ENCODE data around the gene UPF1. TPM values are rescaled to one million over a fixed set of nuclear protein-coding genes. Genes with fewer than 3 reads are reported as not detected.

UPF1 gene
- total and polyA plus RNA-seq, 12 donors: 27.6 to 141 (median 72.3) TPM

- TF ChIP-seq CTCF (IDR thresholded peaks at IDR 0.05): no peak
- no peak for TF ChIP-seq POLR2A (IDR thresholded peaks at IDR 0.05)
- H3K4me1 ChIP-seq (replicated peaks in 1 of 2): no peaks in the 10 kb centered on the region
- H3K27ac ChIP-seq: no peak overlapping the region
- intact Hi-C loops (cut with DNase I): no loop called here
- WGBS, 4 donors: 72 to 90% (median 75%) methylated on average over 4 to 10 of the region's 10 CpGs; no CpG with 5 or more reads in 1 of the 4 donors
- no peak overlapping the region for H3K4me3 ChIP-seq
- DNase-seq: no peak
- no peaks in the 10 kb centered on the region for H3K9me3 ChIP-seq (replicated peaks in 1 of 3)
- peaks cover 17% of the 10 kb centered on the region for H3K27me3 ChIP-seq
- no peaks in the 10 kb centered on the region for H3K36me3 ChIP-seq (replicated peaks in 1 of 2)
Observed at GRCh38 chr19:18800636-18801035, 31.1 kb upstream of the UPF1 start.

GRCh38 chr19:18802354-18802753 lies 29.4 kb upstream of the UPF1 start:
- intact Hi-C loops (cut with DNase I): no loop called here
- Histone ChIP-seq H3K4me1 (replicated peaks in 1 of 2) (no peaks in the 10 kb centered on the region), H3K27me3 (peaks cover 6% of the 10 kb centered on the region), H3K9me3 (replicated peaks in 1 of 3) (no peaks in the 10 kb centered on the region), H3K27ac (no peak overlapping the region), H3K4me3 (no peak overlapping the region), H3K36me3 (replicated peaks in 1 of 2) (no peaks in the 10 kb centered on the region)
- no peak for DNase-seq
- TF ChIP-seq POLR2A (IDR thresholded peaks at IDR 0.05) (no peak), CTCF (IDR thresholded peaks at IDR 0.05) (no peak)
- WGBS, 4 donors: 60 to 78% (median 71%) methylated on average over 5 to 11 of the region's 11 CpGs

- H3K9me3 ChIP-seq (replicated peaks in 1 of 3): no peaks in the 10 kb centered on the region
- H3K36me3 ChIP-seq (replicated peaks in 1 of 2): no peaks in the 10 kb centered on the region
- H3K27me3 ChIP-seq: peaks cover 4% of the 10 kb centered on the region
- no peak overlapping the region for H3K4me3 ChIP-seq
- intact Hi-C loops (cut with DNase I): no loop called here
- WGBS, 4 donors: 87 to 93% (median 90%) methylated on average over 5 of the region's 5 CpGs
- TF ChIP-seq CTCF (IDR thresholded peaks at IDR 0.05): no peak
- no peak for TF ChIP-seq POLR2A (IDR thresholded peaks at IDR 0.05)
- H3K27ac ChIP-seq: no peak overlapping the region
- DNase-seq: no peak
- no peaks in the 10 kb centered on the region for H3K4me1 ChIP-seq (replicated peaks in 1 of 2)
Observed at GRCh38 chr19:18803550-18804138, 28.1 kb upstream of the UPF1 start.

GRCh38 chr19:18804139-18804601 lies 27.6 kb upstream of the UPF1 start:
- peaks cover 0 to 1% of the 10 kb centered on the region in 2 donors for H3K4me1 ChIP-seq (replicated peaks in 1 of 2)
- no peak overlapping the region for H3K4me3 ChIP-seq
- whole genome bisulfite sequencing, 4 donors: 82 to 91% (median 89%) methylated on average over 13 to 15 of the region's 15 CpGs
- intact Hi-C loops (cut with DNase I): no loop called here
- no peak for DNase-seq
- H3K27me3 ChIP-seq: no peaks in the 10 kb centered on the region
- no peaks in the 10 kb centered on the region for H3K9me3 ChIP-seq (replicated peaks in 1 of 3)
- H3K27ac ChIP-seq: no peak overlapping the region
- no peak for TF ChIP-seq CTCF (IDR thresholded peaks at IDR 0.05)
- TF ChIP-seq POLR2A (IDR thresholded peaks at IDR 0.05): no peak
- no peaks in the 10 kb centered on the region for H3K36me3 ChIP-seq (replicated peaks in 1 of 2)

All from adrenal gland (tissue), 12 donors.